ENCODE data around the gene MRPL20.

GRCh38 chr1:1430992-1431844 is 24.1 kb upstream of the MRPL20 start:
- TF ChIP-seq POLR2A (IDR thresholded peaks at IDR 0.05) (no peak), CTCF (IDR thresholded peaks at IDR 0.05) (no peak)

Measured in thyroid gland (tissue), 4 donors.